ENCODE measurements around the gene RSPH1. TPM values are rescaled to one million over a fixed set of nuclear protein-coding genes. Genes with fewer than 3 reads are reported as not detected.

Gene RSPH1
- total RNA-seq, 6 experiments from 2014 or later = not detected

GRCh38 chr21:42539342-42539741 lies 43.3 kb upstream of the RSPH1 start:
- Mint-ChIP-seq H3K4me1 (ENCODE audit: low read depth) (no peaks in the 10 kb centered on the region), H3K36me3 (ENCODE audit: low read depth) (no peaks in the 10 kb centered on the region), H3K9me3 (peaks cover 20% of the 10 kb centered on the region), H3K27ac (no peak overlapping the region), H3K4me3 (no peak overlapping the region), H3K27me3 (ENCODE audit: insufficient read depth) (peaks cover 4% of the 10 kb centered on the region)
- no peak for DNase-seq
- TF ChIP-seq, protein P1, sequence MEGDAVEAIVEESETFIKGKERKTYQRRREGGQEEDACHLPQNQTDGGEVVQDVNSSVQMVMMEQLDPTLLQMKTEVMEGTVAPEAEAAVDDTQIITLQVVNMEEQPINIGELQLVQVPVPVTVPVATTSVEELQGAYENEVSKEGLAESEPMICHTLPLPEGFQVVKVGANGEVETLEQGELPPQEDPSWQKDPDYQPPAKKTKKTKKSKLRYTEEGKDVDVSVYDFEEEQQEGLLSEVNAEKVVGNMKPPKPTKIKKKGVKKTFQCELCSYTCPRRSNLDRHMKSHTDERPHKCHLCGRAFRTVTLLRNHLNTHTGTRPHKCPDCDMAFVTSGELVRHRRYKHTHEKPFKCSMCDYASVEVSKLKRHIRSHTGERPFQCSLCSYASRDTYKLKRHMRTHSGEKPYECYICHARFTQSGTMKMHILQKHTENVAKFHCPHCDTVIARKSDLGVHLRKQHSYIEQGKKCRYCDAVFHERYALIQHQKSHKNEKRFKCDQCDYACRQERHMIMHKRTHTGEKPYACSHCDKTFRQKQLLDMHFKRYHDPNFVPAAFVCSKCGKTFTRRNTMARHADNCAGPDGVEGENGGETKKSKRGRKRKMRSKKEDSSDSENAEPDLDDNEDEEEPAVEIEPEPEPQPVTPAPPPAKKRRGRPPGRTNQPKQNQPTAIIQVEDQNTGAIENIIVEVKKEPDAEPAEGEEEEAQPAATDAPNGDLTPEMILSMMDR (IDR thresholded peaks at IDR 0.05) = no peak

DNA sequence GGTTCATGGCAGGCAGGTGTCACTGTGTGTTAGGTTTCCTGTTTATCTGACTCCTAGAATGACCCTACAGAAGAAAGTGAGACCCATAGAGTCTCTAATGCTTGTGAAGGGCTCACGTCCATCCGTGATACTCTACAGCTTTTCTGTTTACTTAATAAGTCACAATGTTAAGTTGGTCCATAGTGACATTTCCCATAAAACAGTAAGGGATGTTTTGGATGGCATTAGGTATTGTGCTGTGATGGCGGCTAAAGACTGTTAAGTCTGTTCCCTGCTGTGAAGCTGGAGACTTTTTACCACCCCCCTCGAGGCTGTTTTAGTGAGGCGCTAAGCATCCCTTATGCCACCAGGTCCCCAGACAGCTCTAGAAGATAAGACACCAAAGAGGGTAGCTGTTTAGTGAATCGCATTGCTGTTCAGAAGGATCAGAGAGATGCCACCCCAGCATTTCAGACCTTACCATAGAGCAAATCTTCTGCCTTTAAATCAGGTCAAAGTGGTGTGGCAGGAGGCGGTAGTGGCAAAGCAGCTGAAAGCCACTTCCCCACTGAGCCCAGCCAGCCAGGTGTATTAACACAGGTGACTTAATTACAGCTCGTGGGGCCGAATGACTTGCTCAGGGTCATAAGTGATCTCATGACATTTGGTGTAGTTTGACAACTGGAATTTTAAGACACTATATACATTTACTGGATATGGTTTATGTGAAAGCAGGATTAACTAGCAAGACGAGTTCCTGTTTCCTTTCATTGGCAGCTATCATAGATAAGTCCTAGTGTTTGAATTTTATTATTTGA lies 42.7 kb upstream of the RSPH1 start:
- Mint-ChIP-seq H3K36me3 (ENCODE audit: low read depth) (no peaks in the 10 kb centered on the region), H3K27me3 (ENCODE audit: insufficient read depth) (peaks cover 2% of the 10 kb centered on the region), H3K9me3 (peaks cover 20% of the 10 kb centered on the region), H3K4me1 (ENCODE audit: low read depth) (no peaks in the 10 kb centered on the region), H3K4me3 (no peak overlapping the region), H3K27ac (no peak overlapping the region)
- no peak for DNase-seq
- TF ChIP-seq, protein P1 (IDR thresholded peaks at IDR 0.05) = no peak

GRCh38 chr21:42537106-42537742 lies 41.2 kb upstream of the RSPH1 start:
- Mint-ChIP-seq H3K27me3 (ENCODE audit: insufficient read depth) (peaks cover 2% of the 10 kb centered on the region), H3K4me3 (no peak overlapping the region), H3K36me3 (ENCODE audit: low read depth) (no peaks in the 10 kb centered on the region), H3K4me1 (ENCODE audit: low read depth) (no peaks in the 10 kb centered on the region), H3K9me3 (peaks cover 11% of the 10 kb centered on the region), H3K27ac (no peak overlapping the region)
- no peak for DNase-seq
- TF ChIP-seq, protein P1 (IDR thresholded peaks at IDR 0.05) = no peak

DNA sequence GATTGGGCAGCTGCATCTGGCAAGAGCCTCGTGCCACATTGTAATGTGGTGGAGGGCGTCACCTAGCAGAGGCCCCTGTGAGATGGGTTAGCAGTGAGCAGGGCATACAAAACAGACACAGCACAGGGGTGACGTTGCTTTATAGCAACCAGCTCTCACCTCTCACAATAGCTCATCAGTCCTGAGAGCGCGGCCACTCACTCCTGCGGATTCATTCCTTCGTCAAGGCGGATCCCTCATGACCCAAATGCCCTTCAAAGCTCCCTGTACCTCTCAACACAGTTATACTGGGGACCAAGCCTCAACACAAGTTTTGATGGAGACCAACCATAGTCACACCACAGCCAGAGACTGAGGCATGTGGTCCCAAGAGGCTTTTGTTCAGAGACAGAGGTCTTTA lies 40.6 kb upstream of the RSPH1 start:
- H3K9me3 Mint-ChIP-seq = peaks cover 11% of the 10 kb centered on the region
- H3K27ac Mint-ChIP-seq = no peak overlapping the region
- no peak for DNase-seq
- TF ChIP-seq, protein P1 (IDR thresholded peaks at IDR 0.05) = no peak
- no peaks in the 10 kb centered on the region for H3K4me1 Mint-ChIP-seq (ENCODE audit: low read depth)
- H3K36me3 Mint-ChIP-seq (ENCODE audit: low read depth) = no peaks in the 10 kb centered on the region
- peaks cover 2% of the 10 kb centered on the region for H3K27me3 Mint-ChIP-seq (ENCODE audit: insufficient read depth)
- H3K4me3 Mint-ChIP-seq = no peak overlapping the region

DNA sequence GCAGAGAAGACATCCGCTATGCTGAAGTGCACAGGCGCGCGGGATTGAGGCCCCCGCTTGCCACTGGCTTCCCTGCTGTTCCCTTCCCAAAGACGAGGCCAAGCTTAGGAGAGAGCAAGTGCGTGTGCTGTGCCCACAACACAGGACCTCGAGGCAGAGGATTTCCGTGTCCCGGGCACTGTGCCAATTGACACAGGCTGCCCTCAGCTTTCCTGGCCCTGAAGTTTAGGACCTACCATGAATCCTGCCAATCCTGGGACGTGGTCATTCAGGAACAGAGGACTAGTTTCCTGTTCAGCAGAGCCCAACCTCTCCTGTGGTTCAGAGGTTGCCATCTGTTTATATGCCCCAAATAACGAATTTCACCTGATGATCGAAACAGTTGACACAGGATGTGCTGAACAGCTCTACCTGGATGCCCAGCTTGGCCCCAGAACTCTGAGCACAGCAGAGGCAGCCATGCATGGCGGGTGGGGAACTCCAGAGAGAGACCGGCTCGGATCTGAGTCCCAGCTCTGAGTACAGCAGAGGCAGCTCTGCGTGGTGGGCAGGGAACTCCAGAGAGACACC lies 39.7 kb upstream of the RSPH1 start:
- H3K27me3 Mint-ChIP-seq (ENCODE audit: insufficient read depth) = peaks cover 2% of the 10 kb centered on the region
- no peak overlapping the region for H3K4me3 Mint-ChIP-seq
- no peak for DNase-seq
- H3K36me3 Mint-ChIP-seq (ENCODE audit: low read depth) = no peaks in the 10 kb centered on the region
- peaks cover 11% of the 10 kb centered on the region for H3K9me3 Mint-ChIP-seq
- no peaks in the 10 kb centered on the region for H3K4me1 Mint-ChIP-seq (ENCODE audit: low read depth)
- TF ChIP-seq, protein P1 (IDR thresholded peaks at IDR 0.05) = no peak
- H3K27ac Mint-ChIP-seq = no peak overlapping the region
